HUES48 (cell line): ENCODE results near the gene KLRC2.
"Not testable (repeated sequence)": the region's sequence is repeated elsewhere in the genome, so short reads cannot be mapped to it uniquely, and the experiment has no call there.

ENCODE experiments used
- H3K27ac ChIP-seq: one replicate; pipeline ENCODE4 v1.7.0; 2013; ENCODE audit warnings: low read depth, low read length, inconsistent platforms
- H3K27me3 ChIP-seq: 2 replicates; pipeline ENCODE4 v1.6.1; 2013; ENCODE audit warnings: mild to moderate bottlenecking, low read length; ENCODE audit not compliant: control insufficient read depth, insufficient read depth
- H3K36me3 ChIP-seq: 2 replicates; pipeline ENCODE4 v1.6.1; 2013; ENCODE audit warnings: low read length; ENCODE audit not compliant: control insufficient read depth, insufficient read depth
- H3K4me1 ChIP-seq: 2 replicates; pipeline ENCODE4 v1.6.1; 2013; ENCODE audit warnings: mild to moderate bottlenecking, low read length; ENCODE audit not compliant: control insufficient read depth, insufficient read depth
- H3K4me3 ChIP-seq: 2 replicates; pipeline ENCODE4 v1.5.1; 2013; ENCODE audit warnings: mild to moderate bottlenecking, low read depth, low read length
- H3K9ac ChIP-seq: 2 replicates; pipeline ENCODE4 v1.6.1; 2013; ENCODE audit warnings: mild to moderate bottlenecking, low read depth, low read length, moderate library complexity
- H3K9me3 ChIP-seq: 2 replicates; pipeline ENCODE4 v1.6.1; 2013; ENCODE audit warnings: low read length; ENCODE audit not compliant: control insufficient read depth, insufficient read depth

The KLRC2 gene

DNA sequence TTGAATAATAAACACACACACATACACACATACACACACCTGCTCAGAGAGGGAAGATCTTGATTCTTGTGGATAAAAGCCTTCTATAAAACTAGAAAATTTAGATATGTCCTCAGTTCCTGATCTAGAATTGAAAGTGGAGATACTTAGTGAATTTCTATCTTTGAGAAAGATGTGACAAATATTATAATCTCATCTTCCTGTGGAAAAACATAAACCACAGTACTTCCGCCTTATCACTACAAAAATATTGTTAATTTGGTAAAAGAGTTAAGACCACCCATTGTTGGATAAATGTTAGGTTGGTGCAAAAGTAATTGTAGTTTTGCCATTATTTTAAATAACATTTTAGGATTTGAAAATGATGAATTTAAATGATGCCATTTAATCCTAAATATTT lies 45.9 kb downstream of the KLRC2 start, which contains the start of gene KLRK1:
TSS of gene KLRK1 (minus strand) at position 138 of the 400 bp plus-strand sequence. CDS start 1,231 bp downstream, outside the sequence.
- Histone ChIP-seq H3K27ac (no peak within 1 kb of the TSS), H3K9me3 (no peaks in the 10 kb centered on the region), H3K4me1 (no peaks in the 10 kb centered on the region), H3K9ac (no peak within 1 kb of the TSS), H3K27me3 (no peaks in the 10 kb centered on the region), H3K4me3 (no peak within 1 kb of the TSS), H3K36me3 (no peaks in the 10 kb centered on the region)

DNA sequence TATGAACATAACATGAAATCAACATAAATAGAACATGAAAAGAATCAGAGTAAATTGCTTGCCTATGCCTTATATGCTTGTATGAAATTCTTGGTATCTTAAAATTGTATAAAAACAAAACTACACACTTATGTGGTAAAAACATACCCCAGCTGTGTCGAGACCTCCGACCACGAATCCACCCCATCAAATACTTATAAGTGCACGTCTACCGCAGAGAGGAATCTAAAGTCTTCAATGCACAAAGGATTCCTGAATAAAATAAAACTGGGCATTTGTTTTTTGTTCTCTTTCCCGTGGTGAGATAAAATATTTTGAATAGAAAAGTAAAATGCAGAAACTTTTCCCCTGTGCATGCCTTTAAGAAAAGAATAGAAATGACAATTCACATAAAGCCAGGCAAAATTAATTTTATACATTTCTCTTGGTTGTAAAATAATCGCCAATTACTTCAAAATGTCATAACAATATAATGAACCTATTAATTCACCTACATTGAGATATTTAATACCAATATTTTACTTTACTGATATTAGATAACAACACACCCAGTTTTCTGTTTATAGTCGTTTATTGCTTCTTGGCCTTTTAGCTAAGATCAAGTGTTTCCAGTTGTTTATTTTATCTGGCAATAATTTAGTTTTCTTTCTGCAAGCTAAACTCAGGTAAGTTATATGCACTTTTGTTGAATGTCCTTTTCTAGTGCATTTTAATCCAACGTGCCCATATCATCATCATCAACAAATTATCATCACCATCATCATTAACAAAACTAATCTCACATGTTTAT lies 47.0 kb downstream of the KLRC2 start:
- Histone ChIP-seq H3K36me3 (no peaks in the 10 kb centered on the region), H3K27ac (no peak overlapping the region), H3K4me1 (no peaks in the 10 kb centered on the region), H3K27me3 (no peaks in the 10 kb centered on the region), H3K4me3 (no peak overlapping the region), H3K9me3 (no peaks in the 10 kb centered on the region), H3K9ac (no peak overlapping the region)

DNA sequence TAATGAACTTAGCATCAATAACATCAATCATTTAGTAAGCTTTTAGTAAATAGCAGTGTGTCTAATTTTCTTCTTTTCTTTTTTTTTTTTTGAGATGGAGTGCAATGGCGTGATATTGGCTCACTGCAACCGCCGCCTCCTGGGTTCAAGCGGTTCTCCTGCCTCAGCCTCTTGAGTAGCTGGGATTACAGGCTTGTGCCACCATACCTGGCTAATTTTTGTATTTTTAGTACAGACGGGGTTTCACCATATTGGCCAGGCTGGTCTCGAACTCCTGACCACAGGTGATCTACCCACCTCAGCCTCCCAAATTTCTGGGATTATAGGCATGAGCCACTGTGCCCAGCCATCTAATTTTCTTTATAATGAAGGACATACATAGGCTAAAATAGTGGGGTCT lies 48.3 kb downstream of the KLRC2 start:
- H3K9me3 ChIP-seq, H3K9ac ChIP-seq, H3K27ac ChIP-seq, H3K4me1 ChIP-seq, H3K27me3 ChIP-seq, H3K4me3 ChIP-seq, H3K36me3 ChIP-seq: not testable (repeated sequence)

DNA sequence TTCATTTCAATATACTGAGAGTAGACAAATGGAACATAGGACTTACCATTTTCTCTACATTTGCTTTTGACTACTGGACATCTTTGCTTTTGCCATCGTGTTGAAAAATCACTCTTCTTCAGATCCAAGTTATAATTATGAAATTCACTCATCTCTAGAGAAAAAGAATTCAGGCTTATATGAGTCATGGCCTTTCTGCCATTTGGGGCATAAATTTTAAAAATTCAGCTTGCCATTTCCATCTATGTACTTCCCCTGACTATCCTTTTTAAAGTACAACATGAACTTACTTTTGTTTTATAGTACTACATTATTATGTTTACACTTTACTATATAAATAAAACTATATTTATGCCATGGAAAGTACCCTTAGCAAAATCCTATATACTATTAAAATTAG lies 49.0 kb downstream of the KLRC2 start:
- no peaks in the 10 kb centered on the region for H3K9me3 ChIP-seq
- no peak overlapping the region for H3K27ac ChIP-seq
- H3K27me3 ChIP-seq = no peaks in the 10 kb centered on the region
- no peak overlapping the region for H3K9ac ChIP-seq
- H3K4me3 ChIP-seq = no peak overlapping the region
- no peaks in the 10 kb centered on the region for H3K4me1 ChIP-seq
- no peaks in the 10 kb centered on the region for H3K36me3 ChIP-seq

DNA sequence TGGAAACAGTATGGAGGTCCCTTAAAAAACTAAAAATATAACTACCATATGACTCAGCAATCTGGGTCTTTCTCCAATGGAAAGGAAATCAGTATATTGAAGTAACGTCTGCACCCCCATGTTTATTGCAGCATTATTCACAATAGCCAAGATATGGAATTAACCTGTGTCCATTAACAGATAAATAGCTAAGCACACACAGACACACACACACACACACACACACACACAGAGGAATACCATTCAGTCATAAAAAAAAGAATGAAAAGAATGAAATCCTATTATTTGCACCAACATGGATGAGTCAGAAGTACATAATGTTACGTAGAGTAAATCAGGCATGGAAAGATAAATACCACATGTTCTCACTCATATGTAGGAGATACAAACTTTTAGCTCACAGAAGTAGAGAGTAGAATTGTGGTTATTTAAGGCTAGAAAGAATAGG lies 50.6 kb downstream of the KLRC2 start:
- H3K4me1 ChIP-seq = no peaks in the 10 kb centered on the region
- no peak overlapping the region for H3K4me3 ChIP-seq
- H3K9me3 ChIP-seq = no peaks in the 10 kb centered on the region

DNA sequence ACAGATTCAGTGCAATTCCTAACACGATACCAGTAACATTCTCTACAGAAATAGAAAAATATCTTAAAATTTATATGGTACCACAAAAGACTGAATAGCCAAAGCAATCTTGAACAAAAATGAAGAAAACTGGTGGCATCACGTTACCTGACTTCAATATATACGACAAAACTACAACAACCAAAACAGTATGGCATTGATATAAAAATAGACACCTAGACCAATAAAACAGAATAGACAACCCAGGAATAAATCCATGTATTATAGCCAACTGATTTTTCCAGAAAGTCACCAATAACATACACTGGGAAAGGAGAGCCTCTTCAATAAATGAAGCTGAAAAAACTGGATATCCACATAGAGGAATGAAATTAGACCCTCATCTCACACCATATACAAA lies 51.6 kb downstream of the KLRC2 start:
- Histone ChIP-seq H3K9ac (no peak overlapping the region), H3K4me3 (no peak overlapping the region), H3K27me3 (no peaks in the 10 kb centered on the region), H3K27ac (no peak overlapping the region), H3K36me3 (no peaks in the 10 kb centered on the region), H3K9me3 (no peaks in the 10 kb centered on the region), H3K4me1 (no peaks in the 10 kb centered on the region)

More for the DNA sequence above, 50.6 kb downstream of the KLRC2 start:
- Histone ChIP-seq H3K27ac (no peak overlapping the region), H3K36me3 (no peaks in the 10 kb centered on the region), H3K27me3 (no peaks in the 10 kb centered on the region), H3K9ac (no peak overlapping the region)

DNA sequence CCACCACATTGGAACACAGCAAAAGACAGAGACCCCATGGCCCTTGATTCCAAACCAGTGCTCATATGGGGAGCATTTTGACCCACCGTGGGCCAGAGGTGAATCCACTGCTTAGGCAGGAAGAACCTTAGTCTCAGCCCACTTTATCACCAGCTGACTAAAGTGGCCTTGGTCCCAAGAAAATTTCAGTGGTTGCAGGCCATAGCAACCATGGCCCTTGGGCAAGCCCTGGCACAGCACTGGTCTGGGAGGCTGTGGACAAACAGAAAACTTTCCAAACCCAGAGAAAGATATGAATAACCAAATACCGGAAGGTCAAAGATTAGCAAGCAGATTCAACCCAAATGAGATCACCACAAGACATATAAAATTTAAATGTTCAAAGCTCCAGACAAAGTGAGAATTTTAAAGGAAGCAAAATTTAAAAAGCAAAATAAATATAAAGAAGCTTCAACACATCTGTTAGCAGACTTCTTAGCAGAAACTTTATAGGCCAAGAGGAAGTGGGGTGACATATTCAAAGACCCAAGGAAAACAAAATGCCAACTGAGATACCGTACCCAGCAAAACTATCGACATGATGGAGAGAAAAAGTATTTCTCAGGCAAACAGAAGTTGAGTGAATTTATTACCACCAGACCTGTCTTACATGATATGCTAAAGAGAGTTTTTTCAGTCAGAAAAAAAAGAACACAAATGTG lies 53.7 kb downstream of the KLRC2 start:
- H3K27ac ChIP-seq = no peak overlapping the region
- no peak overlapping the region for H3K4me3 ChIP-seq
- H3K4me1 ChIP-seq = no peaks in the 10 kb centered on the region
- no peaks in the 10 kb centered on the region for H3K27me3 ChIP-seq
- no peak overlapping the region for H3K9ac ChIP-seq
- no peaks in the 10 kb centered on the region for H3K36me3 ChIP-seq
- H3K9me3 ChIP-seq = no peaks in the 10 kb centered on the region
